SK-N-SH (cell line): ENCODE measurements around the gene PRKCA. TPM values are rescaled to one million over a fixed set of nuclear protein-coding genes. Genes with fewer than 3 reads are reported as not detected.

ENCODE experiments used
- CTCF ChIA-PET: fragments of 300-600, 350-600 bp; formaldehyde crosslinking; extraction: SDS; loops from one replicate; lab custom pipeline; 2021; lab: Yijun Ruan, JAX
- POLR2A ChIA-PET: fragments of 350-600 bp; sonication (Branson Sonifier 250); formaldehyde crosslinking; extraction: SDS; loops from one replicate; lab custom pipeline; 2020; ENCODE audit warnings: antibody characterized with exemption, inconsistent platforms; lab: Yijun Ruan, JAX
- DNase-seq: peaks from one replicate; pipeline ENCODE4 v3.0.0; 2012
- H2AFZ ChIP-seq: fragments of 200-600 bp; sonication (generic); 2 replicates; pipeline ENCODE4 v1.8.1; 2016; ENCODE audit warnings: antibody characterized with exemption, mild to moderate bottlenecking, low read depth
- H3F3A ChIP-seq: fragments of 200-600 bp; sonication (generic); replicated peaks from 2 replicates; pipeline ENCODE3; 2016; ENCODE audit warnings: antibody characterized with exemption, mild to moderate bottlenecking; ENCODE audit not compliant: insufficient read depth
- H3K27ac ChIP-seq, 2 experiments: fragments of 200-500 bp in 1 of 2; fragments of 200-600 bp in 1 of 2; sonication (Bioruptor generic) in 1 of 2; sonication (generic), shearing (Covaris generic) in 1 of 2; 2 replicates each; pipeline versions ENCODE4 v1.5.1 to v1.6.1; 2014 to 2016; ENCODE audit warnings: low read depth in 2 of 2, inconsistent platforms in 1 of 2, low read length in 1 of 2, mild to moderate bottlenecking in 1 of 2, mixed read lengths in 1 of 2
- H3K27me3 ChIP-seq: fragments of 200-600 bp; sonication (generic), shearing (Covaris generic); 2 replicates; pipeline ENCODE4 v1.6.1; 2016; ENCODE audit warnings: mixed run types; ENCODE audit not compliant: insufficient read depth
- H3K36me3 ChIP-seq, 2 experiments: fragments of 200-500 bp in 1 of 2; fragments of 200-600 bp in 1 of 2; sonication (Bioruptor generic) in 1 of 2; sonication (generic) in 1 of 2; replicated peaks in 1 of 2; 2 replicates each; pipeline versions ENCODE3 to v1.5.1; 2014 to 2016; ENCODE audit warnings: low read length in 1 of 2, mild to moderate bottlenecking in 1 of 2; ENCODE audit not compliant: insufficient read depth in 2 of 2, control insufficient read depth in 1 of 2
- H3K4me1 ChIP-seq, 2 experiments: fragments of 200-500 bp in 1 of 2; fragments of 200-600 bp in 1 of 2; sonication (Bioruptor generic) in 1 of 2; sonication (generic), shearing (Covaris generic) in 1 of 2; 2 replicates each; pipeline versions ENCODE4 v1.5.1 to v1.6.1; 2014 to 2016; ENCODE audit warnings: low read depth in 1 of 2, low read length in 1 of 2, mixed run types in 1 of 2; ENCODE audit not compliant: insufficient read depth in 2 of 2, control insufficient read depth in 1 of 2
- H3K4me2 ChIP-seq: fragments of 200-600 bp; sonication (generic), shearing (Covaris generic); 2 replicates; pipeline ENCODE4 v1.6.1; 2017; ENCODE audit warnings: mixed run types
- H3K4me3 ChIP-seq, 2 experiments: fragments of 200-500 bp in 1 of 2; fragments of 200-600 bp in 1 of 2; sonication (Bioruptor generic) in 1 of 2; sonication (generic), shearing (Covaris generic) in 1 of 2; 2 replicates each; pipeline versions ENCODE4 v1.5.1 to v1.8.1; 2014 to 2016; ENCODE audit warnings: low read depth in 2 of 2, inconsistent platforms in 1 of 2, low read length in 1 of 2, mild to moderate bottlenecking in 1 of 2, mixed read lengths in 1 of 2, moderate library complexity in 1 of 2
- H3K79me2 ChIP-seq: fragments of 200-600 bp; sonication (generic); 2 replicates; pipeline ENCODE4 v1.8.1; 2017; ENCODE audit warnings: mild to moderate bottlenecking; ENCODE audit not compliant: insufficient read depth
- H3K9ac ChIP-seq: fragments of 200-600 bp; sonication (generic); 2 replicates; pipeline ENCODE4 v1.6.1; 2017; ENCODE audit warnings: mixed run types
- H3K9me2 ChIP-seq: fragments of 200-600 bp; sonication (generic); 2 replicates; pipeline ENCODE4 v1.6.1; 2017; ENCODE audit warnings: mixed run types
- H3K9me3 ChIP-seq: fragments of 200-600 bp; sonication (generic); 2 replicates; pipeline ENCODE4 v1.6.1; 2017; ENCODE audit warnings: mixed run types, mild to moderate bottlenecking, moderate library complexity
- H4K20me1 ChIP-seq: fragments of 200-600 bp; sonication (generic); 2 replicates; pipeline ENCODE4 v1.6.1; 2017; ENCODE audit warnings: mild to moderate bottlenecking, mixed run types; ENCODE audit not compliant: insufficient read depth
- CTCF ChIP-seq: fragments of 200-600 bp; sonication (generic); IDR thresholded peaks from 2 replicates; pipeline ENCODE4 v1.6.1; 2017; ENCODE audit warnings: antibody characterized with exemption, mild to moderate bottlenecking, moderate library complexity
- EP300 ChIP-seq, 2 experiments: IDR thresholded peaks; 2 replicates each; pipeline versions ENCODE4 v1.4.0 to v1.6.1; 2012; ENCODE audit warnings: borderline replicate concordance in 1 of 2, low read depth in 1 of 2, low read length in 1 of 2
- FOSL2 ChIP-seq: IDR thresholded peaks from 2 replicates; pipeline ENCODE4 v1.4.0; 2012; ENCODE audit warnings: low read depth, mild to moderate bottlenecking, moderate library complexity, borderline replicate concordance
- MAX ChIP-seq: IDR thresholded peaks from 2 replicates; pipeline ENCODE4 v1.4.0; 2012; ENCODE audit warnings: low read depth
- MEF2A ChIP-seq: IDR thresholded peaks from 2 replicates; pipeline ENCODE4 v1.4.0; 2012; ENCODE audit warnings: low read depth, borderline replicate concordance
- MXI1 ChIP-seq: IDR thresholded peaks from 2 replicates; pipeline ENCODE4 v1.6.1; 2012; ENCODE audit warnings: mild to moderate bottlenecking, low read depth, low read length, improper control_type of control experiment
- NFIC ChIP-seq: IDR thresholded peaks from 2 replicates; pipeline ENCODE4 v1.4.0; 2012; ENCODE audit warnings: borderline replicate concordance
- PBX3 ChIP-seq: IDR thresholded peaks from 2 replicates; pipeline ENCODE4; 2012
- POLR2AphosphoS5 ChIP-seq: IDR thresholded peaks from 2 replicates; pipeline ENCODE4 v1.6.1; 2012; ENCODE audit warnings: low read depth, low read length
- RAD21 ChIP-seq: IDR thresholded peaks from 2 replicates; pipeline ENCODE4 v1.6.1; 2012; ENCODE audit warnings: mild to moderate bottlenecking, low read length
- RFX5 ChIP-seq: IDR thresholded peaks from 2 replicates; pipeline ENCODE4 v1.6.1; 2012; ENCODE audit warnings: mild to moderate bottlenecking, improper control_type of control experiment, low read length
- RXRA ChIP-seq: IDR thresholded peaks from 2 replicates; pipeline ENCODE4 v1.4.0; 2012; ENCODE audit warnings: low read depth, mild to moderate bottlenecking, borderline replicate concordance
- SIN3A ChIP-seq: IDR thresholded peaks from 2 replicates; pipeline ENCODE4 v1.6.1; 2012; ENCODE audit warnings: low read depth, mild to moderate bottlenecking, low read length, moderate library complexity, borderline replicate concordance
- SMC3 ChIP-seq: IDR thresholded peaks from 2 replicates; pipeline ENCODE4 v1.6.1; 2012; ENCODE audit warnings: low read depth, low read length, improper control_type of control experiment
- TAF1 ChIP-seq: IDR thresholded peaks from 2 replicates; pipeline ENCODE4 v1.6.1; 2012; ENCODE audit warnings: low read depth, mild to moderate bottlenecking, low read length, moderate library complexity, borderline replicate concordance
- TCF12 ChIP-seq: IDR thresholded peaks from 2 replicates; pipeline ENCODE4 v1.4.0; 2012
- TEAD4 ChIP-seq: IDR thresholded peaks from 2 replicates; pipeline ENCODE4 v1.4.0; 2012; ENCODE audit warnings: mild to moderate bottlenecking, borderline replicate concordance; ENCODE audit not compliant: insufficient read depth
- YY1 ChIP-seq: IDR thresholded peaks from 2 replicates; pipeline ENCODE4 v1.4.0; 2012; ENCODE audit warnings: low read depth, mild to moderate bottlenecking
- WGBS: methylation state at CpG from one replicate; pipeline ENCODE4 v1.1.6; 2017; ENCODE audit warnings: low lambda C conversion rate; 5-methylcytosine and 5-hydroxymethylcytosine counted together
- polyA plus RNA-seq, 3 experiments: library from polyadenylated mRNA; depleted of rRNA; stranded (reverse); fragments of >200 nt; gene quantifications; 2 replicates each; pipeline ENCODE4 v1.2.3, GENCODE V29; 2012
- TF ChIP-seq, protein P1 (sequence below): IDR thresholded peaks from 2 replicates; pipeline ENCODE4 v1.4.0; 2012; ENCODE audit warnings: low read depth, borderline replicate concordance

The PRKCA gene
- polyA plus RNA-seq, 1 of the 3 experiments (the other 2 are of a cell fraction): 108 TPM

- Histone ChIP-seq H3K9me3 (no peaks in the 10 kb centered on the region), H3K36me3 (peaks cover 1 to 25% of the 10 kb centered on the region in 2 experiments), H3K4me1 (peaks cover 20 to 44% of the 10 kb centered on the region in 2 experiments), H3K4me3 (no peak overlapping the region), H3K9ac (peak overlapping the region; percentile 58; the same call in 1 of the 2 replicates), H3K27ac (peak overlapping the region; percentile 50 to 94), H4K20me1 (0 out of 2 replicates have a peak, but pooled peaks cover 1% of the 10 kb centered on the region), H3K27me3 (no peaks in the 10 kb centered on the region), H3F3A (peaks cover 50% of the 10 kb centered on the region), H3K4me2 (peak overlapping the region; percentile 72), H3K9me2 (no peaks in the 10 kb centered on the region), H3K79me2 (peaks cover 87% of the 10 kb centered on the region), H2AFZ (no peak overlapping the region)
- WGBS: 23% methylated on average over 6 of the region's 6 CpGs
- peak; percentile 54 for DNase-seq
- ChIA-PET CTCF (interaction anchor here (0.8 to 2.1 kb wide), 6 partner anchors 9 to 1261 kb away, joined by 3 to 7 read pairs (median 3); no protein-coding TSS in a partner anchor), POLR2A (no interaction called here)
- TF ChIP-seq MAX: peak; percentile 36; the same call in 1 of the 2 replicates
- no peak for TF ChIP-seq RFX5
- 0 out of 2 replicates have a peak, but pooled peaks have one; percentile 22 for TF ChIP-seq POLR2AphosphoS5
- TF ChIP-seq RAD21: no peak; the same call in 1 of the 2 replicates
- TF ChIP-seq EP300 (IDR thresholded peaks at IDR 0.05; ENCODE audit: borderline replicate concordance in 1 of 2, low read depth in 1 of 2, low read length in 1 of 2): peak in 1 of 2 experiments; percentile 51; a peak in 3 of 4 replicates
- TF ChIP-seq MEF2A: no peak
- peak; percentile 73 for TF ChIP-seq PBX3
Observed at GRCh38 chr17:66492561-66493005, 190.2 kb downstream of the PRKCA start.

DNA sequence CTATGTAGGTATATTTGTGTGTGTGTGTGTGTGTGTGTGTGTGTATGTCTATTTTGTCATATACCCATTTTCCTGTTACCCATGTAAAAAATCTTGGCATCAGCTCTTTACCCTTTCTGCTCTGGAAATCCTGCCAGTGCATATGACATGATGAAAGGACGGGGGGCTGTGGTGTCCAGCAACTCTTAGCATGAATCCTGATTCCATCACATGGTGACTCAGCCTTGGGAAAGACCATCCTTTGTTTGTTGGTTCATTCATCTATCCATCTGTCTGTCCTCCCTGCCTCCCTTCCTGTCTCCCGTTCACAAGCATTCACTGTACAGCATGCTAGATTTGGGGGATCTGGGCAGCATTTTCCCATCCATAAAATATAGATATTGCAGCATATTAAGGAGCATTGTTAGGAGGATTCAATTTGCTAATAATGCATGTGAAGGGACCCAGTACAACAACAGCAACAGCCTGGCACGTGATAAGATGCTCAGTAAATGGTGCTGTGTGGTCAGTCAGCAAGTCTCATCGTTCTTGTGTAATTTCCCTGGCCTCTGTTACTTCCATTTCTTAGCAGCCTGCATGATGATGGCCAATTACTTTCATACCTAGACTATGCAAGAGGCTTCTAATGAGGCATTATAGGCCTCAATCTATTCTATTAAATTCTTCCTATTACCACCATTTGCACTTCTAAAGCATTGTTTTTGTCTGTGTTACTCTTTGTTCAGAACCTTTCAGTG, 191.0 kb downstream of the PRKCA start:
- no peaks in the 10 kb centered on the region for H4K20me1 ChIP-seq
- peaks cover 20 to 48% of the 10 kb centered on the region in 2 experiments for H3K4me1 ChIP-seq
- ChIA-PET POLR2A (no interaction called here), CTCF (interaction anchor here (0.8 to 1.6 kb wide), 3 partner anchors 8 to 1262 kb away, joined by 3 read pairs; no protein-coding TSS in a partner anchor)
- H3K9me3 ChIP-seq: no peaks in the 10 kb centered on the region
- WGBS: 11% methylated on average over 4 of the region's 4 CpGs
- no peak for DNase-seq
- peaks cover 4 to 30% of the 10 kb centered on the region in 2 experiments for H3K36me3 ChIP-seq
- H3K27me3 ChIP-seq: no peaks in the 10 kb centered on the region
- peak overlapping the region; percentile 72 for H3K4me2 ChIP-seq
- peak overlapping the region; percentile 58; the same call in 1 of the 2 replicates for H3K9ac ChIP-seq
- H2AFZ ChIP-seq: no peak overlapping the region
- peaks cover 50% of the 10 kb centered on the region for H3F3A ChIP-seq
- H3K9me2 ChIP-seq: no peaks in the 10 kb centered on the region
- H3K79me2 ChIP-seq: peaks cover 87% of the 10 kb centered on the region
- peak overlapping the region; percentile 31 to 94; a peak in 3 of 4 replicates for H3K27ac ChIP-seq
- H3K4me3 ChIP-seq: peak overlapping the region in 1 of 2 experiments; percentile 9; a peak in 2 of 4 replicates
- TF ChIP-seq RAD21 (no peak), MXI1 (no peak), PBX3 (peak; percentile 86), TEAD4 (no peak; the same call in 1 of the 2 replicates), MAX (peak; percentile 53; the same call in 1 of the 2 replicates), TCF12 (peak; percentile 67), CTCF (no peak), SIN3A (no peak), TAF1 (0 out of 2 replicates have a peak, but pooled peaks have one; percentile 20), POLR2AphosphoS5 (peak; percentile 47; the same call in 1 of the 2 replicates), FOSL2 (peak; percentile 79; the same call in 1 of the 2 replicates), NFIC (peak; percentile 81), SMC3 (no peak), YY1 (no peak), RXRA (no peak; the same call in 1 of the 2 replicates)
- TF ChIP-seq, protein P1, sequence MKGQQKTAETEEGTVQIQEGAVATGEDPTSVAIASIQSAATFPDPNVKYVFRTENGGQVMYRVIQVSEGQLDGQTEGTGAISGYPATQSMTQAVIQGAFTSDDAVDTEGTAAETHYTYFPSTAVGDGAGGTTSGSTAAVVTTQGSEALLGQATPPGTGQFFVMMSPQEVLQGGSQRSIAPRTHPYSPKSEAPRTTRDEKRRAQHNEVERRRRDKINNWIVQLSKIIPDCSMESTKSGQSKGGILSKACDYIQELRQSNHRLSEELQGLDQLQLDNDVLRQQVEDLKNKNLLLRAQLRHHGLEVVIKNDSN: peak; percentile 39; the same call in 1 of the 2 replicates
